GM19324 (cell line): ENCODE results near the gene PDE11A.
"Not testable (repeated sequence)": the region's sequence is repeated elsewhere in the genome, so short reads cannot be mapped to it uniquely, and the experiment has no call there.

Experiments used
- ATAC-seq: cut with Tn5 transposase; IDR thresholded peaks from one replicate; pipeline ENCODE4 v1.9.1; 2021; ENCODE audit warnings: mild to moderate bottlenecking, moderate library complexity; ENCODE audit not compliant: unreplicated experiment, low FRiP score

PDE11A gene

DNA sequence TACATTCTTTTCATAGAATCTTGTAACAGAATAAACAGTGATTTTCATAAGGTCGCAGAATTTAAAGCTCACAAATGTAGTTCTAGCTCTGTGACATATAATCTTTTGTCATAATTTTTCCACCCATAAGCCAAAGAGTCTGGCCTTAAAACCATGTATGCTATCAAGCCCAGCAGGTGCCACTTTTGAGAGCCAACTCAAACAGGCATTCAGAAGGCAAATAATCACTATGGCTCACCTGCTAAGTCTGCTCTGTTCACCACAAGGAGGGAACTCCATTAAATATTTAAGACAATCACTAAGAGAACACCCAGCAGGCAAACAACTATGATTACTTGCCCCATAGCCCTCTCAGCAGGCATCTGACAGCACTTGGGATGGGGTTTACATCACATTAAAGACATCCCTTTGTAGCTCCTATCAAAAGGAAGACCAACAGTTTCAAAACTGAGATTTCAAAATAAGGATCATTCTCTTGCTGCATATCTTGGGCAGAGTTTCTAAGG, 241.6 kb downstream of the PDE11A start:
- no peak for ATAC-seq

- ATAC-seq, result no peak
Measured at GRCh38 chr2:177828557-177828956, 244.0 kb downstream of the PDE11A start.

DNA sequence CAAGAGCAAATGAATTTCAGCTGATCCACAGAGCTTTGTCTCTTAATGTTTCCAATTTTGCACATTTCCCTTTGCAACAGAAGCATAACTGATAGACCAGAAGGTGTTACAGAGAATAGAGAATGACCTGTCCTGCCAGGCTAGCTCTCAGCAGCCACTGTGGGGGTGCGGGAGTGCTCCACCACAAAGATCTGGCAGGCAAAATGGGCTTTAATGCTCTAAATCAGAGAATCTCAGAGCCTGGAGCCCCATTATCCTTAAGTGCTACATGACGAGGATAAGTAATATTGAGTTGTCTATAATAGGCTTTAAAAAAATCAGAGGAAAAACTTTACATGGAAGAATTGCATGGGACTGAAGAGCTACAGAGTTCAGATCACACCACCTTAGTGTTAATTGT, 245.7 kb downstream of the PDE11A start:
- no peak for ATAC-seq

DNA sequence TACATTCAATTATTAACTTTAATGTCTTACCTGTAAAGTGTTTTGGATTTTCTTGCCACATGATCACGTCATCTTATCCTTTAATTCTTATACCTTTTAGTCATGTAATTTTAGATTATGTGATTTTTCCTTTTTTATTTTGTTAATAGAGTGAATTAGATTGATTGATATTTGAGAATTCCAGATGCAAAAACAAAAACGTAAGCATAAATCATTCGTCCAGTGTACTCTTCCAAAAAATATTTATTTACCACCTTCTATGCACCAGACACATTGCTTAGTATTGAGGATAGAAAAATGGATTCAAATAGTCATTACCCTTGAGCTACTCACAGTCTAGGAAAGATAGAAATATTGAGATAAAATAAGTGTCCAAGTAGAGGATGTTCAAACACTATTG, 249.6 kb downstream of the PDE11A start:
- no peak for ATAC-seq

GRCh38 chr2:177818412-177818811, 254.2 kb downstream of the PDE11A start:
- no peak for ATAC-seq

DNA sequence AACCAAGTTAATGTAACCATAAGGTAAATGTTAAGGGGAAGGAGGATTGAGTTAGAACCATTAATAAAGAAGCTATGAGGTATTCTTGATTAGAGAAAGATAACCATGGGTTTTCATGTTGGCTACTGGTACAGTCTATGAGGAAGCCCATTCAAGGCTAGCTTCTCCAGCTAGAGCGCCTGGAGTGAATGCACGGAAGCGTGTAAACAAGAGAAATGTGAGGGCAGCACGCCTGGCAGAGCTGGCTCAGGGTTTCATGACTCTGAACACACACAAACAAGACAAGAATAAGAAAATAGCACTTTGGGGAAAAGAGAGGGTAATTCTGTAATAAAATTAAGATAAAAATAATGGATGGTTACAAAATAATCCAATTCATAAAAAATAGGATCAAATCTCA, 255.3 kb downstream of the PDE11A start:
- no peak for ATAC-seq

- no peak for ATAC-seq
Measured at GRCh38 chr2:177816766-177817165, 255.8 kb downstream of the PDE11A start.

- ATAC-seq, result no peak
Measured at GRCh38 chr2:177812713-177813396, 259.7 kb downstream of the PDE11A start.

GRCh38 chr2:177810906-177811305, 261.7 kb downstream of the PDE11A start:
- no peak for ATAC-seq

- no peak for ATAC-seq
Measured at GRCh38 chr2:177808984-177809809, 263.4 kb downstream of the PDE11A start.

- ATAC-seq, result no peak
Measured at GRCh38 chr2:177806025-177806424, 266.6 kb downstream of the PDE11A start.

- no peak for ATAC-seq
Measured at GRCh38 chr2:177799531-177799930, 273.0 kb downstream of the PDE11A start.

GRCh38 chr2:177797808-177798207, 274.8 kb downstream of the PDE11A start:
- no peak for ATAC-seq

DNA sequence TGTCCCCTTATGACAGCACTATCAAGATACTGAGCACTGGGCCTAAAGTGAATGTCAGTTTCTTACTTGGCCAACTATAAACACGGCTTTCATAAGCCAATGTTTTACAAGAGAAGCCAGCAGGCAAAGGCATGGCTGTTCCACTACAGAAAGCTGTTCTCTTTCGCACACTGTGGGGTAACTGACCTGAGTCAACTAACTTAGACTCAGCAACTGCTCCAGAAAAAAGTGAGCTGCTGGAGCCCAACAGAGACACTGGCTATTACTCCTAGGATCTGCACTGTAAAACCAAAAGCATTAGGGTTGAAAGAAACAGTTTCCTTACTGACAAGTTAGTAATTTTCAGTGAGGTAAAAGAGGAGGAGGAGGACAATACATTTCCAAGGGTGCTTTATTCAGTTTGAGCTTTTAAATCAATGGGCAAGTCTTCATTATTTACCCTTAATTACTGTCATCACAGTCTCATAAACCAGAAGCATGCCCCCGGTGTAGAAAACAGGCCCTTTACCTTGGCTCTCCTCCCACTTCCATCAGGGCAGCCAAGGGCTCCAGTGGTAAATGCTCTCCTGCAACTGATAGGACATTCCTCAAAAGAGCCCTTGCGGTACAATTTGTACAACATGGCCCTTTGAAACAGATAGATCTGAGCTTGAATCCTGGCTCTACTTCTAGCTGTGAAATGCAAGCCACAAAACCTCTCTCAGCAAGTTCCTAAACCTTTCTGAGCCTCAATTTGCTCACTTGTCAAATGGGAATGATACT, 275.7 kb downstream of the PDE11A start:
- no peak for ATAC-seq

DNA sequence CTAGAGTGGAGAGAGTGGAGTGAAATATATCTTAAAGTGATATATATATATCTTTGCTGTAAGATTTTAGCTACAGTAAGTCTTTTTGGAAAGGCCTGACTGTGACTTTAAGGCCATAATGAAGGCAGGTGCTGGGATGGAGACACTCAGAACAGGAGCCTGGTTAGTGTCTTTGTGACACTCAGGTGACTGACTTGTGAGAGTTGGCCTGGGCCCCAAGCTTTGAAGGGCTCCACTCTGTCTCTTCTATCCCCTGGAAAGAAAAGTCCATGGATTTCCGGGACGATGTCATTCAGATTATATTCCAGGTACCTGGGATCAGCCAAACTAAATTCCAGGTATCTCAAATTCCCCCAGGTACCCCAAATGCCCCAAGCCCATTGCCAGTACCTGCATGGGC, 276.6 kb downstream of the PDE11A start:
- ATAC-seq, result no peak

- ATAC-seq, result not testable (repeated sequence)
Measured at GRCh38 chr2:177785143-177785542, 287.4 kb downstream of the PDE11A start.

- ATAC-seq, result no peak
Measured at GRCh38 chr2:177784745-177785067, 287.9 kb downstream of the PDE11A start.

- ATAC-seq, result peak; percentile 57
Measured at GRCh38 chr2:177783835-177784744, 288.5 kb downstream of the PDE11A start.

GRCh38 chr2:177783091-177783490, 289.5 kb downstream of the PDE11A start:
- no peak for ATAC-seq

GRCh38 chr2:177782613-177783012, 290.0 kb downstream of the PDE11A start:
- no peak for ATAC-seq
